ENCODE data around the gene LCLAT1.

GRCh38 chr2:30684996-30685395 is 237.9 kb downstream of the LCLAT1 start:
- TF ChIP-seq CTCF (IDR thresholded peaks at IDR 0.05; ENCODE audit: borderline replicate concordance, extremely low read depth, low read length, poor library complexity, severe bottlenecking) (no peak), EZH2 (IDR thresholded peaks at IDR 0.05; ENCODE audit: borderline replicate concordance, low read depth, low read length, severe bottlenecking) (no peak)

All from DND-41 (cell line).